HFF-Myc (cell line): ENCODE results near the gene MCCC1.
"Not testable (repeated sequence)": the region's sequence is repeated elsewhere in the genome, so short reads cannot be mapped to it uniquely, and the experiment has no call there.

Experiments used
- DNase-seq: peaks from one replicate; pipeline ENCODE4 v3.0.0-alpha.2; 2011; ENCODE audit warnings: low read depth; ENCODE audit errors: extremely low read depth
- H3K4me3 ChIP-seq: replicated peaks from 2 replicates; pipeline ENCODE4 v1.5.1; 2011; ENCODE audit warnings: low read depth, mild to moderate bottlenecking, control low read depth, low read length
- TF ChIP-seq, protein P1 (sequence below): IDR thresholded peaks from 2 replicates; pipeline ENCODE4 v1.5.1; 2012; ENCODE audit warnings: mild to moderate bottlenecking, low read depth, low read length, control low read depth; ENCODE audit errors: missing control alignments

The MCCC1 gene

DNA sequence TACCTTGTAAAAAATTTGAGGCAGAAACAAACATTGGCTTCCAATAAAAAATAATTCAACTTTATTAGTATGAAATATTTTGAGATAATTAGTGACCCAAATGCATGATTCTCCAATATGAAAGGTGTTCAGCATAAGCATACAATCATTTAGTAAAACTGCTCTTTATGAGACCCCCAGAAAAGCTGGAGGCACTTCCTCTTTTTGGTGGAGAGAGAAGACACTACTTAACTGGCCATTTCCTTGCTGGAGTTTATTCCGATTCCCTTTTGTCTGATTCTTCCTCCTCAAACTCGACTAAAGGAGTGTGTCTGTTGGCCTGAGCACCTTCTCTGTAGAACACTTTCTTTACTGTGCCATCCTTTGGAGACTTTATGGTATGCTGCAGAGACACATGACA, 84.1 kb downstream of the MCCC1 start:
- TF ChIP-seq, protein P1, sequence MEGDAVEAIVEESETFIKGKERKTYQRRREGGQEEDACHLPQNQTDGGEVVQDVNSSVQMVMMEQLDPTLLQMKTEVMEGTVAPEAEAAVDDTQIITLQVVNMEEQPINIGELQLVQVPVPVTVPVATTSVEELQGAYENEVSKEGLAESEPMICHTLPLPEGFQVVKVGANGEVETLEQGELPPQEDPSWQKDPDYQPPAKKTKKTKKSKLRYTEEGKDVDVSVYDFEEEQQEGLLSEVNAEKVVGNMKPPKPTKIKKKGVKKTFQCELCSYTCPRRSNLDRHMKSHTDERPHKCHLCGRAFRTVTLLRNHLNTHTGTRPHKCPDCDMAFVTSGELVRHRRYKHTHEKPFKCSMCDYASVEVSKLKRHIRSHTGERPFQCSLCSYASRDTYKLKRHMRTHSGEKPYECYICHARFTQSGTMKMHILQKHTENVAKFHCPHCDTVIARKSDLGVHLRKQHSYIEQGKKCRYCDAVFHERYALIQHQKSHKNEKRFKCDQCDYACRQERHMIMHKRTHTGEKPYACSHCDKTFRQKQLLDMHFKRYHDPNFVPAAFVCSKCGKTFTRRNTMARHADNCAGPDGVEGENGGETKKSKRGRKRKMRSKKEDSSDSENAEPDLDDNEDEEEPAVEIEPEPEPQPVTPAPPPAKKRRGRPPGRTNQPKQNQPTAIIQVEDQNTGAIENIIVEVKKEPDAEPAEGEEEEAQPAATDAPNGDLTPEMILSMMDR = no peak
- no peak overlapping the region for H3K4me3 ChIP-seq
- DNase-seq = no peak

DNA sequence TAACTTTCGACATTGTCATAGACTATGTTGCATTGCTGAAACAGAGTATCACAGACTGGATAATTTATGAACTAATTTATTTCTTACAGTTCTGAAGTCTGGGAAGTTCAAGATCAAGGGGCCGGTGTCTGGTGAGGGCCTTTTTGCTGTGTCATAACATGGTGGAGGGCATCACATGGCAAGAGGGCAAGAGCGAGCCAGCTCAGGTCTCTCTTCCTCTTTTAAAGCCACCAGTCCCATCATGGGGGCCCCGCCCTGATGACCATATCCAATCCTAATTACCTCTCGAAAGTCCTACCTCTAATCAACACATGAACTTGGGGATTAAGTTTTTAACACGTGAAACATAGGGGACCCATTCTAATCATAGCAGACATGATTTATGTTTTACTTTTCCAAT, 85.4 kb downstream of the MCCC1 start:
- TF ChIP-seq, protein P1 = no peak
- DNase-seq = no peak
- no peak overlapping the region for H3K4me3 ChIP-seq

DNA sequence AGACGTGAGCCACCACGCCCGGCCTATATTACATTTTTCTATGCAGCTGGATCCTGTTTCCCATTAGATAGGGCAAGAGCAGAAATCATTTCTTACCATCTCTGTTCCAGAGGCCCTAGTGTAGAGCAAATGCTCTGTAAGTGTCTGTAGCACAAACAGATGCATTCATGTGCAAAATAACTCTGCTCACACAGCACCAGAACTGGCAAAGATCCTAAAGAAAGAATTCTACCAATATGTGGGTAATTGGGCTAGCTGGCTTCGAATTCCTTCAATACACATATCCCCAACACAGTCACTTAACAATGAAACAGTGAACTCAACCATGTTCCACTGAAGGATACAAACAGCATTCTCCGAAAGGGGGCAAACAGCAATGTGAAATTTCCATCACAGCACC, 86.2 kb downstream of the MCCC1 start:
- H3K4me3 ChIP-seq = no peak overlapping the region
- TF ChIP-seq, protein P1 = no peak
- DNase-seq = no peak

DNA sequence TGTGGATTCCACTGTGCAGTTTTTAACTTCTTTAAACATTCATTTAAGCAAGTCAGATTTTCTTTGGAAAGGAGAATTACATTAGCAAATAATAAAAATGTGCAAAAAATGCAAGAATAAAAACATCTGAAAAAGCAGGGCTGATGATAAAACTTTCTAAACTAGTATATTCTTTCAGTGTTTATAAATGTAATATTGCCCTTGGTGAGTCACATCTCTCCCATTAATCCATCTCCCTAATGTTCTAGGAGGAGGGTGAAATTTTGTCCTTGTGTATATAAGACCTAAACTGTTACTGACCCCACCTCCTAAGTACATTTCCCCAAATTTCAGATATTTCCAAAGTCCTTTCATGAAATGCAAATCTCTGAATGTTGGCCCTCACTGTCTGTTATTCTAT, 90.5 kb downstream of the MCCC1 start:
- no peak overlapping the region for H3K4me3 ChIP-seq
- TF ChIP-seq, protein P1 = no peak
- DNase-seq = no peak

DNA sequence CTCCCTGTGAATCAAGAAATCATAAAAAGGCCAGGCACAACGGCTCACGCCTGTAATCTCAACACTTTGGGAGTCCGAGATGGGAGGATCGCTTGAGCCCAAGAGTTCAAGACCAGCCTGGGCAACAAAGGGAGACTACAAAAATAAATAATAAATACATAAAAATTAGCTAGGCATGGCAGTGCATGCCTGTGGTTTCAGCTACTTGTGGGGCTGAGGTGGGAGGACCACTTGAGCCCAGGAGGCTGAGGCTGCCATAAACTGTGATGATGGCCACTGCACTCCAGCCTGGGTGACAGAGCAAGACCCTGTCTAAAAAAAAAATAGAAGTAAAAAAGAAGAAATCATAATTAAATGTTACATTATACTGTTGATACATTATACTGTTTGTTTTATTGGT, 91.0 kb downstream of the MCCC1 start:
- no peak overlapping the region for H3K4me3 ChIP-seq
- TF ChIP-seq, protein P1 = no peak
- no peak for DNase-seq

DNA sequence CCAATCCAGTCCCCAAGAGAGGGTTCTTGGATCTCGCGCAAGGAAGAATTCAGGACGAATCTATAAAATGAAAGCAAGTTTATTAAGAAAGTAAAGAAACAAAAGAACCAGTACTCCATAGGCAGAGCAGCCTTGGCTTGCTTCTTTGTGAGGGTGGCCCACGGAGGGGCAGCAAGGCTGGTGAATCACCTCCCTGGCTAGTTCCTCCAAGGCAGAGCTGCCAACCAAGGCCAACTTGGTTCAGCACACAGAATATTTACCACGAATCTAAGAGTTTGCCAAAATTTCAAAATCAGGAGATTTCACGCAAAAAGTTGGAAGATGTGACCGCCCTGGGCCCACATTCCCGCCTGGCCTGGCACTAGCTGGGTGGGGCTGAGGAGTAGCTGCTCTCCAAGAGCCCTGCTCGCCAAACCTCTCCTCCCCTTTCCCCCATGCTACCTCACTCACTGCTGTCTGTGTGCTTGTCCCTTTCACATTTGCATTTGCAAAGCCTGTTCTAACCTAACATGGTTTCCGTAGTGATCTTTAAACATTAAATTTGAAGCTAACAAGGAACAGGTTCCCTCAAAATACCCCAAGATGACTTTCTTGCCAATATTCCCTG, 92.8 kb downstream of the MCCC1 start:
- TF ChIP-seq, protein P1 = no peak
- H3K4me3 ChIP-seq = no peak overlapping the region
- DNase-seq = no peak

DNA sequence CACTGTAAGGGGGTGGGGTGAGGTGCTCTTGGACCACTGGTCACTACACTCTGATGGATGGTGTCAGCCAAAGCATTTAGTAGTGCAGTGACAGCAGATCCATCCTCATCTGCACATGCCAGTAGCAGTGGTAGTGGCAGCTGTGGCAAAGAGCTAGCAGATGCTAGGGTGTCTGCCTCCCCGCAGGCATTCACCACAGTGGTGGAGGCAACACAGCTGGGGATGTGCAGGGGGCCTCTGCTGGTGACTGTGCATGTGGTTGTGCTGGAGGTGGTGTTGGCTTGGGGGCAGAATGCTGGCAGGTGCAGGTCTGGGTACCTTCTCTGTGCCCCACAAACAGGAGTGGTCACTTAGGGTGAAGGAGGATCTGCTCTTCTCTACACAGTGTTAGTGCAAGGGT, 99.5 kb downstream of the MCCC1 start:
- H3K4me3 ChIP-seq = no peak overlapping the region
- DNase-seq = no peak
- TF ChIP-seq, protein P1 = no peak

DNA sequence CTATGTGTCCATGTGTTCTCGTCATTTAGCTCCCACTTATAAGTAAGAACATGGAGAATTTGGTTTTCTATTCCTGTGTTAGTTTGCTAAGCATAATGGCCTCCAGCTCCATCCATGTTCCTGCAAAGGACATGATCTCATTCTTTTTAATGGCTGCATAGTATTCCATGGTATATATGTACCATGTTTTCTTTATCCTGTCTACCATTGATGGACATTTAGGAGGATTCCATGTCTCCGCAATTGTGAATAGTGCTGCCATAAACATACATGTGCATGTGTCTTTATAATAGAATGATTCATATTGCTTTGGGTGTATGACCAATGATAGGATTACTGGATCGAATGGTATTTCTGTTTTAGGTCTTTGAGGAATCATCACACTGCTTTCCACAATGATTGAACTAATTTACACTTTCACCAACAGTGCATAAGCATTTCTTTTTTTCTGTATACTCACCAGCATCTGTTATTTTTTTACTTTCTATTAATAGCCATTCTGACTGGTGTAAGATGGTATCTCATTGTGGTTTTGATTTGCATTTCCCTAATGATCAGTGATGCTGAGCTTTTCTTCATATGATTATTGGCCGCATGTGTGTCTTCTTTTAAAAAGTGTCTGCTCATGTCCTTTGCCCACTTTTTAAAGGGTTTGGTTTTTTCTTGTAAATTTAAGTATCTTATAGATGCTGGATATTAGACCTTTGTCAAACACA, 105.7 kb downstream of the MCCC1 start:
- H3K4me3 ChIP-seq, DNase-seq: not testable (repeated sequence)
